CD8-positive, alpha-beta memory T cell (primary cell): Measurements from ENCODE around the gene RPGR. TPM values are rescaled to one million over a fixed set of nuclear protein-coding genes. Genes with fewer than 3 reads are reported as not detected.

Source experiments
- CTCF ChIA-PET: fragments of 350-600 bp; sonication (Branson Sonifier 250); formaldehyde crosslinking; loops from one replicate; lab custom pipeline; 2021; ENCODE audit warnings: antibody characterized with exemption; lab: Charles Lee
- POLR2A ChIA-PET: fragments of 350-600 bp; sonication (Branson Sonifier 250); formaldehyde crosslinking; loops from one replicate; lab custom pipeline; 2021; ENCODE audit warnings: antibody characterized with exemption; lab: Charles Lee
- DNase-seq, 5 donors: peaks; one replicate each; pipeline versions ENCODE4 v3.0.0 to v3.0.0-alpha.2; 2020 to 2022; ENCODE audit warnings: mixed read lengths in 1 of 5
- H3K27ac ChIP-seq: one replicate; pipeline ENCODE4 v1.7.0; 2013; ENCODE audit warnings: low read depth, mild to moderate bottlenecking, low read length, moderate library complexity
- H3K27me3 ChIP-seq: 2 replicates; pipeline ENCODE4 v1.7.0; 2013; ENCODE audit warnings: low read length, mild to moderate bottlenecking; ENCODE audit not compliant: insufficient read depth, poor library complexity, severe bottlenecking
- H3K36me3 ChIP-seq: 2 replicates; pipeline ENCODE4 v1.7.0; 2013; ENCODE audit warnings: mild to moderate bottlenecking, low read length, moderate library complexity; ENCODE audit not compliant: insufficient read depth
- H3K4me1 ChIP-seq: 2 replicates; pipeline ENCODE4 v1.7.0; 2013; ENCODE audit warnings: mild to moderate bottlenecking, low read length, moderate library complexity; ENCODE audit not compliant: insufficient read depth
- H3K4me3 ChIP-seq: 2 replicates; pipeline ENCODE4 v1.7.0; 2013; ENCODE audit warnings: mild to moderate bottlenecking, low read length
- H3K9me3 ChIP-seq: 2 replicates; pipeline ENCODE4 v1.7.0; 2013; ENCODE audit warnings: mild to moderate bottlenecking, low read length
- H3K27ac Mint-ChIP-seq, 8 donors: one replicate each; pipeline ENCODE4 v1.8.0; 2020 to 2021; ENCODE audit warnings: mixed read lengths in 8 of 8, mild to moderate bottlenecking in 6 of 8, inconsistent platforms in 3 of 8, moderate library complexity in 3 of 8
- H3K27me3 Mint-ChIP-seq, 2 donors: one replicate each; pipeline ENCODE4 v1.8.0; 2020 to 2021; ENCODE audit warnings: mixed read lengths in 2 of 2, mild to moderate bottlenecking in 1 of 2, moderate library complexity in 1 of 2
- H3K36me3 Mint-ChIP-seq, 3 donors: one replicate each; pipeline ENCODE4 v1.8.0; 2020 to 2021; ENCODE audit warnings: mixed read lengths in 3 of 3, inconsistent platforms in 1 of 3, mild to moderate bottlenecking in 1 of 3
- H3K4me1 Mint-ChIP-seq, 3 donors: one replicate each; pipeline ENCODE4 v1.8.0; 2020 to 2021; ENCODE audit warnings: mixed read lengths in 3 of 3, inconsistent platforms in 1 of 3, mild to moderate bottlenecking in 1 of 3
- H3K4me3 Mint-ChIP-seq, 7 donors: one replicate each; pipeline ENCODE4 v1.8.0; 2020 to 2021; ENCODE audit warnings: mixed read lengths in 7 of 7, mild to moderate bottlenecking in 6 of 7, moderate library complexity in 4 of 7, inconsistent platforms in 2 of 7
- H3K9me3 Mint-ChIP-seq, 5 donors: one replicate each; pipeline ENCODE4 v1.8.0; 2020 to 2022; ENCODE audit warnings: mixed read lengths in 5 of 5, mild to moderate bottlenecking in 3 of 5, moderate library complexity in 2 of 5, inconsistent platforms in 1 of 5
- polyA plus RNA-seq: library from polyadenylated mRNA; unstranded; fragments of 300-500 nt; fragmentation: Illumina TruSeq; gene quantifications from one replicate; pipeline ENCODE4 v1.2.3, GENCODE V29; 2021
- total RNA-seq, 2 experiments: library from RNA; stranded (reverse); gene quantifications; one replicate each; pipeline ENCODE4 v1.2.3, GENCODE V29; 2021

The RPGR gene
- total and polyA plus RNA-seq, 3 experiments from 2014 or later = 7.1 to 11.1 (median 8.5) TPM

GRCh38 chrX:38357747-38358673 lies 30.7 kb upstream of the RPGR start:
- Histone ChIP-seq H3K4me1 (no peaks in the 10 kb centered on the region), H3K36me3 (no peaks in the 10 kb centered on the region), H3K9me3 (no peaks in the 10 kb centered on the region), H3K27me3 (no peaks in the 10 kb centered on the region), H3K4me3 (no peak overlapping the region), H3K27ac (no peak overlapping the region)
- no peaks in the 10 kb centered on the region for H3K36me3 Mint-ChIP-seq
- no peaks in the 10 kb centered on the region for H3K9me3 Mint-ChIP-seq
- DNase-seq = no peak
- H3K4me1 Mint-ChIP-seq = no peaks in the 10 kb centered on the region
- no peak overlapping the region for H3K4me3 Mint-ChIP-seq
- CTCF ChIA-PET = no interaction called here
- no peak overlapping the region for H3K27ac Mint-ChIP-seq
- no peaks in the 10 kb centered on the region for H3K27me3 Mint-ChIP-seq
- POLR2A ChIA-PET = no interaction called here

GRCh38 chrX:38356401-38356800 lies 29.1 kb upstream of the RPGR start:
- no peaks in the 10 kb centered on the region for H3K27me3 Mint-ChIP-seq
- H3K36me3 Mint-ChIP-seq = no peaks in the 10 kb centered on the region

GRCh38 chrX:38352362-38352761 lies 25.1 kb upstream of the RPGR start, which contains the start of gene OTC:
Gene OTC, plus strand, starts transcription at chrX:38352604. Its CDS starts 93 bp downstream, at chrX:38352697.
- peaks cover 0 to 2% (median 0%) of the 10 kb centered on the region in 5 donors for H3K9me3 Mint-ChIP-seq
- H3K27me3 Mint-ChIP-seq = peaks cover 7 to 8% of the 10 kb centered on the region in 2 donors
- H3K4me1 Mint-ChIP-seq = no peaks in the 10 kb centered on the region
- Histone ChIP-seq H3K36me3 (no peaks in the 10 kb centered on the region), H3K4me1 (no peaks in the 10 kb centered on the region), H3K9me3 (no peaks in the 10 kb centered on the region), H3K27ac (no peak within 1 kb of the TSS), H3K4me3 (no peak within 1 kb of the TSS), H3K27me3 (no peaks in the 10 kb centered on the region)
- no peaks in the 10 kb centered on the region for H3K36me3 Mint-ChIP-seq
- ChIA-PET CTCF (interaction anchor here (1.1 kb wide), 1 partner anchor 25 kb away, joined by 4 read pairs; the partner anchor contains the start of gene RPGR), POLR2A (no interaction called here)
- no peak within 1 kb of the TSS for H3K4me3 Mint-ChIP-seq
- H3K27ac Mint-ChIP-seq = no peak within 1 kb of the TSS
- no peak for DNase-seq

More at GRCh38 chrX:38356401-38356800, 29.1 kb upstream of the RPGR start:
- H3K4me3 Mint-ChIP-seq = no peak overlapping the region
- Histone ChIP-seq H3K27me3 (no peaks in the 10 kb centered on the region), H3K27ac (no peak overlapping the region), H3K4me3 (no peak overlapping the region), H3K36me3 (no peaks in the 10 kb centered on the region), H3K4me1 (no peaks in the 10 kb centered on the region), H3K9me3 (no peaks in the 10 kb centered on the region)
- ChIA-PET CTCF (no interaction called here), POLR2A (no interaction called here)
- H3K4me1 Mint-ChIP-seq = no peaks in the 10 kb centered on the region
- DNase-seq = no peak
- no peaks in the 10 kb centered on the region for H3K9me3 Mint-ChIP-seq
- no peak overlapping the region for H3K27ac Mint-ChIP-seq

- Mint-ChIP-seq H3K9me3 (peaks cover 0 to 2% (median 0%) of the 10 kb centered on the region in 5 donors), H3K4me3 (no peak overlapping the region), H3K4me1 (no peaks in the 10 kb centered on the region), H3K27me3 (peaks cover 7 to 8% of the 10 kb centered on the region in 2 donors), H3K27ac (no peak overlapping the region), H3K36me3 (no peaks in the 10 kb centered on the region)
- ChIA-PET CTCF (no interaction called here), POLR2A (no interaction called here)
- H3K27ac ChIP-seq = no peak overlapping the region
- no peaks in the 10 kb centered on the region for H3K36me3 ChIP-seq
- H3K9me3 ChIP-seq = no peaks in the 10 kb centered on the region
- H3K4me1 ChIP-seq = no peaks in the 10 kb centered on the region
- no peak for DNase-seq
- H3K27me3 ChIP-seq = no peaks in the 10 kb centered on the region
- H3K4me3 ChIP-seq = no peak overlapping the region
Measured at GRCh38 chrX:38351346-38351745, 24.0 kb upstream of the RPGR start.

- Mint-ChIP-seq H3K4me1 (no peaks in the 10 kb centered on the region), H3K36me3 (no peaks in the 10 kb centered on the region), H3K27ac (no peak overlapping the region), H3K27me3 (peaks cover 12% of the 10 kb centered on the region in 2 donors), H3K4me3 (no peak overlapping the region), H3K9me3 (peaks cover 0 to 2% (median 0%) of the 10 kb centered on the region in 5 donors)
- Histone ChIP-seq H3K4me1 (no peaks in the 10 kb centered on the region), H3K27ac (no peak overlapping the region), H3K36me3 (no peaks in the 10 kb centered on the region), H3K4me3 (no peak overlapping the region), H3K9me3 (no peaks in the 10 kb centered on the region), H3K27me3 (no peaks in the 10 kb centered on the region)
- ChIA-PET POLR2A (no interaction called here), CTCF (no interaction called here)
- DNase-seq = no peak
Measured at GRCh38 chrX:38347136-38347535, 19.8 kb upstream of the RPGR start.

GRCh38 chrX:38346150-38346549 lies 18.8 kb upstream of the RPGR start:
- no peak overlapping the region for H3K27ac Mint-ChIP-seq
- no peaks in the 10 kb centered on the region for H3K9me3 ChIP-seq
- H3K36me3 ChIP-seq = no peaks in the 10 kb centered on the region
- ChIA-PET CTCF (no interaction called here), POLR2A (no interaction called here)
- H3K27ac ChIP-seq = no peak overlapping the region
- peaks cover 0 to 4% (median 0%) of the 10 kb centered on the region in 5 donors for H3K9me3 Mint-ChIP-seq
- H3K36me3 Mint-ChIP-seq = no peaks in the 10 kb centered on the region
- peaks cover 9 to 18% of the 10 kb centered on the region in 2 donors for H3K27me3 Mint-ChIP-seq
- no peaks in the 10 kb centered on the region for H3K4me1 Mint-ChIP-seq
- no peak overlapping the region for H3K4me3 ChIP-seq
- H3K27me3 ChIP-seq = no peaks in the 10 kb centered on the region
- DNase-seq = no peak
- no peak overlapping the region for H3K4me3 Mint-ChIP-seq
- H3K4me1 ChIP-seq = no peaks in the 10 kb centered on the region

GRCh38 chrX:38342853-38343778 lies 15.8 kb upstream of the RPGR start:
- no peaks in the 10 kb centered on the region for H3K4me1 ChIP-seq
- no peak overlapping the region for H3K27ac Mint-ChIP-seq
- no peaks in the 10 kb centered on the region for H3K4me1 Mint-ChIP-seq
- ChIA-PET POLR2A (no interaction called here), CTCF (no interaction called here)
- H3K4me3 ChIP-seq = no peak overlapping the region
- no peaks in the 10 kb centered on the region for H3K27me3 ChIP-seq
- H3K9me3 ChIP-seq = no peaks in the 10 kb centered on the region
- peaks cover 0 to 4% (median 0%) of the 10 kb centered on the region in 5 donors for H3K9me3 Mint-ChIP-seq
- no peaks in the 10 kb centered on the region for H3K36me3 ChIP-seq
- no peak overlapping the region for H3K4me3 Mint-ChIP-seq
- H3K27ac ChIP-seq = no peak overlapping the region
- DNase-seq = no peak
- H3K36me3 Mint-ChIP-seq = no peaks in the 10 kb centered on the region
- peaks cover 8 to 11% of the 10 kb centered on the region in 2 donors for H3K27me3 Mint-ChIP-seq
